Measurements from ENCODE around the gene LPP.

DNA sequence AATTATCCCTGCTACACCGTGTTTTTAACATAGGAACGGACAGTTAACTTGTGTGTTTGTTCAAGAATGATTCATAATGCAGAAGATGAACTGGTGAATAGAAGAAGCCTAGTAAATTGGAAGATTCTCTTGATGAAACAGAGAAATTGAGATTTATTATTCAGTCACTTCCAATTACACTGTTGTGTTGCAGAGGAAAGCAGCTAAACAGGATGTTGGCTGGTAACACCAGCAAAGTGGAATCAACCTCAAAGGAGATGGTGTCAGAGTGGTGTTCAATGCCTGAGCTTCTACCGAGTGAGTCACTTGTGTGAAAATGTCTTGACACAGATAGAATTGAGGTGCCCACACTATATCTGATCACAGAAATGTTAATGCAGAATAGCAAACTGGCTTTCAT lies 399.6 kb downstream of the LPP start:
- TF ChIP-seq, protein P1, sequence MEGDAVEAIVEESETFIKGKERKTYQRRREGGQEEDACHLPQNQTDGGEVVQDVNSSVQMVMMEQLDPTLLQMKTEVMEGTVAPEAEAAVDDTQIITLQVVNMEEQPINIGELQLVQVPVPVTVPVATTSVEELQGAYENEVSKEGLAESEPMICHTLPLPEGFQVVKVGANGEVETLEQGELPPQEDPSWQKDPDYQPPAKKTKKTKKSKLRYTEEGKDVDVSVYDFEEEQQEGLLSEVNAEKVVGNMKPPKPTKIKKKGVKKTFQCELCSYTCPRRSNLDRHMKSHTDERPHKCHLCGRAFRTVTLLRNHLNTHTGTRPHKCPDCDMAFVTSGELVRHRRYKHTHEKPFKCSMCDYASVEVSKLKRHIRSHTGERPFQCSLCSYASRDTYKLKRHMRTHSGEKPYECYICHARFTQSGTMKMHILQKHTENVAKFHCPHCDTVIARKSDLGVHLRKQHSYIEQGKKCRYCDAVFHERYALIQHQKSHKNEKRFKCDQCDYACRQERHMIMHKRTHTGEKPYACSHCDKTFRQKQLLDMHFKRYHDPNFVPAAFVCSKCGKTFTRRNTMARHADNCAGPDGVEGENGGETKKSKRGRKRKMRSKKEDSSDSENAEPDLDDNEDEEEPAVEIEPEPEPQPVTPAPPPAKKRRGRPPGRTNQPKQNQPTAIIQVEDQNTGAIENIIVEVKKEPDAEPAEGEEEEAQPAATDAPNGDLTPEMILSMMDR (IDR thresholded peaks at IDR 0.05), result no peak
- no peak for TF ChIP-seq POLR2A (IDR thresholded peaks at IDR 0.05)

All from right lobe of liver (tissue), 4 donors.